GM19043 (cell line): ENCODE data around the gene NAB2.
"Not testable (repeated sequence)": the region's sequence is repeated elsewhere in the genome, so short reads cannot be mapped to it uniquely, and the experiment has no call there.

ENCODE experiments used
- ATAC-seq: cut with Tn5 transposase; IDR thresholded peaks from one replicate; pipeline ENCODE4 v1.9.1; 2021; ENCODE audit warnings: low read depth; ENCODE audit not compliant: unreplicated experiment

The NAB2 gene, protein sequence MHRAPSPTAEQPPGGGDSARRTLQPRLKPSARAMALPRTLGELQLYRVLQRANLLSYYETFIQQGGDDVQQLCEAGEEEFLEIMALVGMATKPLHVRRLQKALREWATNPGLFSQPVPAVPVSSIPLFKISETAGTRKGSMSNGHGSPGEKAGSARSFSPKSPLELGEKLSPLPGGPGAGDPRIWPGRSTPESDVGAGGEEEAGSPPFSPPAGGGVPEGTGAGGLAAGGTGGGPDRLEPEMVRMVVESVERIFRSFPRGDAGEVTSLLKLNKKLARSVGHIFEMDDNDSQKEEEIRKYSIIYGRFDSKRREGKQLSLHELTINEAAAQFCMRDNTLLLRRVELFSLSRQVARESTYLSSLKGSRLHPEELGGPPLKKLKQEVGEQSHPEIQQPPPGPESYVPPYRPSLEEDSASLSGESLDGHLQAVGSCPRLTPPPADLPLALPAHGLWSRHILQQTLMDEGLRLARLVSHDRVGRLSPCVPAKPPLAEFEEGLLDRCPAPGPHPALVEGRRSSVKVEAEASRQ

DNA sequence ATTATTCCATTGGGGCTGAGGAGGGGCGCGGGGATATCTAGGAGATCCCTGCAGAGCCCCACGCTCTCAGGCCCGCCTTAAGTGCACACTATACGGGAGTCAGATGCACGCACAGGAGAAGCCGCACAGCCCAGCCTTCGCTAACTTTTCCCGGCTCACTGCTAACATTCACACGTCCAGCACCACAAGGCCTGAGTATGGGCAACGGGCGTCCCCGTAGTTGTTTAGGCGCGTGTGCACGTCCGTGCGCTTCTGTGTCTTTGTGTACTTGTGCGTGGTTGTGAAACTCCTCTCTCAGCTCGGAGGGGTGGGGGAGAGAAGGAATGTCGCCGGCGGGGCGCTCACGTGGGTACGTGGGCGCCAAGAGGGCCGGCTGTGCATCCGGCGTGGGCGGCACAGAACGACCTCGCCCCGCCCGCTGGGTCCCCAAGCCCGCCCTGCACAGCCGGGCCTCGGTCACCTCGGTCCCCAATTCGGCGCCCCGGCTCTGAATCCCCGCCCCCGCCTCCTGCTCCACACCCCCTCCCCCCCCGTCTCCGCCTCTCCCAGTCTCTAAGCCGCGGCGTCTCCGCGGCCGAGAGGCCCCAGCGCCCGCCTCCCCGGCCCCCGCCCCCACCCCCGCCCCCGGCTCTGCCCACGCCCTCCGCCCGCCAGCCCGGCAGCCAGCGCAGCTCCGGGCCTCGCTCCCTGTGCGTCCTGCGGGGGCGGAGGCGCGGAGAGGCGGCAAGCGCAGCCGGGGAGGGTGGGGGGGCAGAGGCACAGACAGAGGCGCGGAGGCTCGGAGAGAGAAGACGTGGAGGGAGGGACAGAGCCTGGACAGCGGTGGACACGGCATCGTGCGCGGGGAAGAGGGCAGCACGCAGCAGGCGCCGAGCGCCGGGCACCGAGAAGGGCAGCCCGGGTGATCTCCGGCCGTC is at the start of gene NAB2:
TSS of gene NAB2 (plus strand) at position 761 of the 917 bp plus-strand sequence. CDS start 158 bp downstream, outside the sequence.
- ATAC-seq = peak; percentile 61

DNA sequence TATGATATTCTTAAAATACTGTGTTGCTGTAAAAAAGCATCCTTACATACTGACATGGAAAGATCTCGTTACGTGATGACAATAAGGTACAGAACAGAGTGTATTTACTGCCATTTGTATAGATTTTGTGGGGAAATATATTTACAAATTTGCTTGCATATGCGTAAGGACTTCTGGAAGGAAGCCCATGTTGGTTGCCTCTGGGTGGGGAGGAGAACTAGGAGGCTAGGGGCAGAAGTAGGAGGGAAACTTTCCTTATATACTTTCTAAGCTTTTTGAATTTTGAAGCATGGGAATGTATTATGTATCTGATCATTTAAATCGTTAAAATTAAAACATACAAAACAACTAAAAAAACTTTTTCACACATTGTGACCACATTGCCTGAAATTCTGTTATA is 48.7 kb upstream of the NAB2 start:
- ATAC-seq = no peak

DNA sequence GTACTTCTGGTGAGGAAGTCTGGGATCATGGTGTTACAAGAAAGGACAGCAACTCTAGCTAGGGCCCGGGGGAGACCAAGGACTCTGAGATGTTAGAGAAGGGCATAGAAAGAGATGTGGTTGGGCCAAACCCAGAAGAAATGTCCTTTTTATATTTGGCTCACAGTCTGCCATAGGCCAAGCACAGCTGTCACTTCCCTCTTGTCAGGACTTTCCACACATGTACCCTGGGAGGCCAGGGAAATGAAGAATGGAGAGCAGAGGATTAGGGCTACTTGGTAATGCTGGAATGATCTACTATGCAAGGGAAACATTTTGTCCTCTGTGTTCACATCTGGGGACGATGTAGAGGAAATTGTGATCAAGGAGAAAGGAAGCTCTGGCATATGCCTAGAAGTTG is 48.2 kb upstream of the NAB2 start:
- ATAC-seq = no peak

DNA sequence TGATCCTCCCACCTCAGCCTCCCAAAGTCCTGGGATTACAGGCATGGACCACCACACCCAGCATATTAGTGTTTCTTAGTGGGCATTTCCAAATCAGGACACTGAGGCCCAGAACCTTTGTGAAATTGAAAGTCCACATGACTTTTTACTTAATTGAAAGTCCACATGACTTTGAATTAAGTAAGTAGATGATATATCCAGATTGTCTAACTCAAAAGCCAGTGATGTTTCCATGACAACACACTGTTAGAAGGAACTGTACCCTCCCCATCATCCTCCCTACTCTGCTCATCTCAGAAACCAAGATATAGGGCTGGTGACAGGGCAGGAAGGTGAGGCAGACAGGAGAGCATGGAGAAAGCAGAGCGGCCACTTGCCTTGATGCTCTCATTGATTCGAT is 46.2 kb upstream of the NAB2 start:
- no peak for ATAC-seq

DNA sequence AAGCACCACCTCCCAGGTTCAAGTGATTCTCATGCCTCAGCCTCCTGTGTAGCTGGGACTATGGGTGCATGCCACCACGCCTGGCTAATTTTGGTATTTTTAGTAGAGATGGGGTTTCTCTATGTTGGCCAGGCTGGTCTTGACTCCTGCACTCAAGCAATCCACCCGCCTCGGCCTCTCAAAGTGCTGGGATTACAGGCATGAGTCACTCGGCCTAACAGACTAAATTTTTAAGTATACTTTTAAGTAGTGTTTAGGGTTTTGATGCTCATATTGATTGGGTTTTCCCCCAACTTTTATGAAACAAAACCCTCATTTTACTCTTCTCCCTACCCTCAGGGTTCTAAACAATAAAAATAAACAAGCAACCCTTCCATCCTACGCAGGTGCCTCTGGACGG is 44.4 kb upstream of the NAB2 start:
- ATAC-seq = no peak

DNA sequence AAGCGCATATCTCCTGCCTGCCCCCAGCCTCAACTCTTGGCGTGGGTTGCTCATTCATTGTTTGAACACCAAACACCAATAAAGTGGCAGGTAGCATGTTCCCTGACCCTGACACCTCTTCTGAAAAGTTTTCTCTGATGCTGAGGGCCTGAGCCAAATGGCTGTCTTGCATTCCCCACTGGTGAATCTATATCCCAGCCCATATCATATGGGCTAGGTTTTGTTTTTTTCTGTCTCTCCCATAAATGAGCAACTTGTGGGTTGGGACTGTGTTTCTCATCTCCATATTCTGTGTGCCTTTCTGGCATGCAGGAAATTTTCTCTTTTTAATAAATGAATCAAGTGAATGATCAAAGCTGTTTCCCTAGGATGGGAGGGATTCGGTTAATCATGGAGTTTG is 44.0 kb upstream of the NAB2 start:
- no peak for ATAC-seq

DNA sequence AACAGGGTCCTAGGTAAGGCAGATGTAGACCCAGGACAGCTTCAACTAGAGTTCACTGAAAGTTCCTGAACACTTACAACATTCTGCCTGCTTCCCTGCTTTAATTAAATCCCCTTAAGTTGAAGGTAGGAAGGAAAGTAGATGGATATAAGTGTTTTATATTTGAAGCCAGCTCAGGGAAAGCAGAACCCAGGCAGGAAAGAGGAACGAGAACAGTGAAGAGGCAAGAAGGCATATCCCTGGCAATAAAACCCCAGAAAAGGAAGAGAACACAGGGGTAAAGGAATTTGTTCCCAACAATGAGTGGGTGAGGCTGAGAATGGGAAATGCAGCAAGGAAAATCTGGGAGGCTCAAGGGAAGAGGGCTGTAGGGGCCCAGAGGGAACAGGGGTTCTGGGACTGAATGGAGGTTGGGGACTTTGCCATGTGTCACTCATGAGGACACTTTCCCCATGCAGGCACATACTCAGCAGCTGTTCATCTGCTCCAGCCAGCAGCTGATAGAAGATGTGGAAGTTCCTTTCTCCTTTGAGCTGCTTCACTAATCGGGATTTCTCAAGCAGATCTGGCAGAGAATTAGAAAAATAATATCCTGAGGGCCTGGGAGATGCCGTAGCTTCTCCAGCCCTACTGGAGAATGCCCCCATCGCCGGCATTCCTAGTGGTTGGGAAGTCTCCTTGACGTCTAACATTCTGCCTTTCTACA is 42.7 kb upstream of the NAB2 start:
- ATAC-seq = no peak

DNA sequence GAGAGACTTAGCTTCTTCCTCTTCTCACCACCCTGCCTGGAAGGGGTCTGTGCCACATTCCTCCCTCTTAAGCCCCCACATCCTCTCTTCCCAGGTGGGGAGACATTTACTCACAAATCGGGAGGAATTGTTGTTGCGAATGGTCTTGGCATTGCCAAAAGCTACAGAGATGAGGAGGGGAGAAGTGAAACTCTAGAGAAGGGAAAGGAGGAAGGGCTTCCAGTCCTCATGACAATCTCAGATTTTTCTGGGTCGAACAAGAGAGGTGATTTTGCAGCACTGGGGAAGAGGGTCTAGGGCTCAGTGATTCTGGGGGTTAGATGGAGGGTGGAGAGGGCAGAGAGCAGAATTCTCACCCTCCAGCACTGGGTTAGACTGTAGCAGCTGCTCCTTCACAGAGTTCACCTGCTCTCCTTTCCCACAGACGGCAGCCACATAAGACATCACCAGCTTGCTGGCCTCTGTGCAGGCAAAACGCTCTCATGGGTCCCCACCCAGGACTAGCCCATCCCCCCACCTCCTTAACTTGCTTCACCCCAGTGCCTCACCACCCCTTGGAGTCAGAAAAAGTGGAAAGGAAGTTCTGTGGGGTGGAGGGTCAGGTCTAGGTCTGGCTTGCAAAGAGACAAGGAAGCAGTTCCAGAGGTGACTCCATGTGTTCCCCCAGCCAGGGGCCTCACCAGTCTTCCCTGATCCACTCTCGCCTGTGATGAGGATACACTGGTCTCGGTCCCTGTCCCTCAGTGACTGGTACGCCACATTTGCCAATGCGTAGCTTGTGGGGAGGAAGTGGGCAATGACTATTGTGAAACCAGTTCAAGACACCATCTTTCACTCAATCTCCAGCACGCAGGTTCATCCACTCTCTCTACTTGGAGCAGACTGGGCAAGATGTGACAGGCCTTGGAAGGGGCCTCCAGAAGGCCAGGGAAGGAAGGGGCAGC is 41.7 kb upstream of the NAB2 start:
- no peak for ATAC-seq

DNA sequence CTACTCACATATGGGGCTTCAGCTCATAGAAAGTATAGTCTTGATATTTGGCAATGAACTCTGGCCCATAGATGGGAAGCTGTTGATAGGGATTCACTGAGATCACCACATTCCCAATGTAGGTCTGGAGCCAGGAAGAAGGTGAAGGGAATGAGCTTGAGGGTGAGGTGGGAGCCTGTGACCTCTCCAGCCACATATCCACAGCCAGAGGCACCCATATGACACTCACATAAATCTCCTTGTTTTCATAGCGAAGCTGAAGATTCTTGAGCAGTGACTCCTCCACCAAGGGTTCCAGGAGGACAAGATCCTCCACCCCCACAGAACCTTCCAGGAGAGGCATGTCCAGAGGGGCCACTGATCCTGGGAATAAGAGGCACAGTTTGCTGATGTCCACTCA is 40.9 kb upstream of the NAB2 start:
- ATAC-seq = no peak

DNA sequence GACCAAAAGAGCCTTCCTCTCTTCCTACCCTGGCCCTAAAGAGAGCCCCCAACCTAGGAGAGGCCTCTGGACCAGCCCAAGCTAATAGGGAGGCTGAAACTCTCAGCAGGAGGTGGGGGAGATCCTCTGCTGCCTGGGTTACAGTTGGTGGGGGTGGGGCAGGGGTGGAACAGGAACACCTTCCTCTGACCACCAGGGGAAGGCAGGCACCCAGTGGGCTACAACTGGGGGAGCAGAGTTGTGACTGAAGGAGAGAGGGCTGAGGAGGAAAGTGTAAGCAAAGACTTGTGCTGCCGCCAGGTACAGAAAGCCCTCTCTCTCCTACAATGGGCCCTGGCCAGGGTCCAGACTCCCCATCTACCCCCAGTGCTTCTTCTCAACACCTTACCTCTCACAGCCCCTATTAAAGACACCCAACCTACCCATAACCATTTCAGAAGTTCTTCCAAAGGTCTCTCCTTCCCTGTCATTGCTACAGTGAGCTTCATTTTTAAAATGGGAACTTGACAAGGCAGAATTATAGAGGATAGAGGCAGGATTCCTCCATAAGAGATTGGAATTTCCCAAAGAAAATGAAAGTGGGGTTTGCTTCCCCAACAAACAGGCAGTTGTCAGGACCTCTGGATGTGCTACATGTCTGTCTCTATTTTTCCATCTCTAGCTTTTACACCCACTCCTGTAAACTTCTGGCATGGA is 40.3 kb upstream of the NAB2 start:
- no peak for ATAC-seq

DNA sequence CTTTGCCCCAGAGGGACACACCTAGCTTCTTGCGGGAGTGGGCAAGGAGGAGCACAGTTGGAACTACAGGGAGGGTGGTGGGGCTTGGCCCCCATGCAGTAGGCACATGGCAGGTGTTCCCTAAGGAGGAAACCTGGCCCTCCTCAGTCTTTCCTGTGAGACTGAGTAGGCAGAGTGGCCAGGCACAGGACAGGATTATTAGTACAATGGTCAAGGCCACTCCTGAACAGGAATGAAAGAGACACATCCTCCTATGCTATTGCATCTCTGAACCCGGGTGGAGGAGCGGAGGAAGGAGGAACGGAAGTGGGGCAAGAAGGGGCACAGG is 39.8 kb upstream of the NAB2 start:
- no peak for ATAC-seq

DNA sequence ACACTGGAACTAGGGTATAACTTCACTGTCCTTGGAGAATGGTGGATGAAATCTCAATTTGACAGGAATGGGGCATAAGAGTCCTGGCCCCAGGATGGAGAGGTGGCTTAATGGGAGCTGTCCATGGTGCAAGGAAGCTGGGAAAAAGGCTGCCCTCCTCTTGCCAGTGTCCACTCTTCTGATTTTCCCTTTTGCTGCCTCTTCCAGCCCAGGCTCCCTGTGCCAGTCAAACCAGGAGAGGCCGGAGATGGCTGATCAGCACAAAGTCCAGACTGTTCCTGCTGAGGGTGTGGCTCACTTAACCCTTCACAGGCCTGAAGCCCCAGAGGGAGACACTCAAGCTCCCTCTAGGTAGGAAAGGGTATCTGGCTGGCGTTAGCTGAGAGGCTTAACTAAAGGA is 39.0 kb upstream of the NAB2 start, which contains the start of gene MYO1A:
TSS of gene MYO1A (minus strand) at position 240 of the 400 bp plus-strand sequence. CDS start 1,806 bp downstream, outside the sequence.
- ATAC-seq = no peak

DNA sequence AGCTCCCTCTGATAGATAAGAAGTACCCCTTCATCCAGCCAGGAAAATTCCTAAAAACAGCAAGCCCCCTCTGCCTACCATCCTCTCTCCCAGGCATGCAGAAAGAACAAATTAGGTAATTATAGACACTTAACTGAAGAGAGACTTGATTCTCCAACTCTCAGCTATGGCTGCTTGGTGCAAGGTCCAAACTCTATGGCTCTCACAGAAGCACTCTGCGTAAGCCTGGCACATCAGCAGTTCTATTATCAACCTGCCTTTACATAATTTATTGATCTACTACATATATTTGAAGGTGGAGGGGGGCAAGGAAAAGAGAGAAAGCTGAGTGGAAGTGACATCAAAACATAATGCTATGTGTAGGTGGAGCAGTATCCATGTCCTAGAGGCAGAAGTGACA is 37.9 kb upstream of the NAB2 start:
- no peak for ATAC-seq

DNA sequence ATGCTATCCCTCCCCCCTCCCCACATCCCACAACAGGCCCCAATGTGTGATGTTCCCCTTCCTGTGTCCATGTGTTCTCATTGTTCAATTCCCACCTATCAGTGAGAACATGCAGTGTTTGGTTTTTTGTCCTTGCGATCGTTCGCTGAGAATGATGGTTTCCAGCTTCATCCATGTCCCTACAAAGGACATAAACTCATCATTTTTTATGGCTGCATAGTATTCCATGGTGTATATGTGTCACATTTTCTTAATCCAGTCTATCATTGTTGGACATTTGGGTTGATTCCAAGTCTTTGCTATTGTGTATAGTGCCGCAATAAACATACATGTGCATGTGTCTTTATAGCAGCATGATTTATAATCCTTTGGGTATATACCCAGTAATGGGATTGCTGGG is 35.8 kb upstream of the NAB2 start:
- not testable (repeated sequence) for ATAC-seq

DNA sequence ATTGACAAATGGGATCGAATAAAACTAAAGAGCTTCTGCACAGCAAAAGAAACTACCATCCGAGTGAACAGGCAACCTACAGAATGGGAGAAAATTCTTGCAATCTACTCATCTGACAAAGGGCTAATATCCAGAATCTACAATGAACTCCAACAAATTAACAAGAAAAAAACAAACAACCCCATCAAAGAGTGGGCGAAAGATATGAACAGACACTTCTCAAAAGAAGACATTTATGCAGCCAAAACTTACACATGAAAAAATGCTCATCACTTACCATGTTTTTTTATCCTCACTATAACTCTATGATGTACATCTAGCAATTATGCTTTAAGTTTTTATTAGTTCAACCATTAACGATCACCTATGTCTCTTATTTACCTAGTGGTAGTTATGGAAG is 35.0 kb upstream of the NAB2 start:
- not testable (repeated sequence) for ATAC-seq

DNA sequence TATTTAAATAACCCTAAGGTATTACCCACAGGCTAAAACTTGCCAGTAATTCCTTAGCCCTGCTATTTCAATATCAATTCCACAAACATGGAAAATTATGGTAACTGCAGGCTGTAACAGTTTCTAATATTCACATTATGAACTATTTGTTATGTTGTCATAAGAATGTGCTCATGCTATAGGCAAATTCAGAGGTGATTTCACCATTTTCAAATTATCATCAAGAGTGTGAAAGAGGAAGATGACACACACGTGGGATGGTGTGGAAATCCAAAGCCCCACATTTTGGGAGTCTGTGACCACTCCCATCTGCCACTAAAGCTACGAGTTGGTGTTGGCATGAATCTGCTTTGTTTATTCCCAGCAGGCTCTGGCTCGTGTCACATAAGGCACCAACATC is 33.1 kb upstream of the NAB2 start:
- ATAC-seq = no peak

DNA sequence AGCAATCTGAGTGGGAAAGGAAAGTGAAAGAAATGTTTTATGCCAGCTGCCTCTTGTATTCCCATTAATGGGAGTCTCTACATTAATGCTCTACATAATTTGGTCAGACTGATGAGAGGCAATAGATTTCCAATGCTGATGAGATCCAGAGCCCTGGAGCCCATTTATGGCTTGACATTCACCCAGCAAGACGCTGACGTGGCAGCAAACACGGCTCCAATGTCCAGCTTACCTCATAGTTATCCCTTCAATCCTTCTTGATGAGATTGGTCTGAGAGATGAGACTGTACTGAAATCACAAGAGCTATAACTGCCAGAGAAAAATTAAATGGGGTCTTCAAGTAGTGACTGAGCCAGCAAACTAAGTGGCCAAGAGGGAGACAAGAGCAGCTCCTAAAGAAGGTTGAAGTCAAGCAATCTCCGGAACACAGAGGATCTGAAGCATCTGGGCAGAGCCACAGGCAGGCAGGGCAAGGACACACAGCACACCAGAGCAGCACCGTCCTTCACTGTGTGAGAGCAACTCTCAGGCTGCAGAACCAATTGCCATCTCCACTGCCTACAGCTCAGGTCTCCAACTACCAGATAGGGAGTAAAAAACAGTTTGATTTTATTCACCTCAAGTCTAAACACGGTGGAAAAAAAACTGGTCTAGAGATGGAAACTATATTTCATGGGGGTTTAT is 31.7 kb upstream of the NAB2 start:
- ATAC-seq = no peak

DNA sequence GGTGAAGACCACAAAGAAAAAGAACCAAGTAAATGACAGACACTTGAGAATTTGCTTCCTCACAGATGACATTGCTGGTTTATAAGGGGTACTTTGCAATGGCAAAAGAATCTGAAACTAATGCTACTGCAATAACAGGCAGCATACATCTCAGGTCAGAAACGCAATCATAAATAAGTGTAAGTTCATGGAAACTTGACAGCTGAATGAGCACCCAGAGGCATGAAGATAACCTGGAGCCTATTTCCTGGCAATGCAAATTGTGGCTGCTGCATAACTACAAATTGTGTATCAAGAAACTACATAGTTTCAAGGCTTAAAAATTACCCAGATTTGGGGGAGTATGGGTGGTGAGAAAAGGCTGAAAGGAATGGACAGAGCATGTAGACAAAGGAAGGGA is 30.5 kb upstream of the NAB2 start:
- no peak for ATAC-seq
